ENCODE results near the gene AXIN2.

- TF ChIP-seq ZSCAN29 (IDR thresholded peaks at IDR 0.05) (no peak), IRF5 (IDR thresholded peaks at IDR 0.05; ENCODE audit: borderline replicate concordance) (no peak), CHD2 (IDR thresholded peaks at IDR 0.05; ENCODE audit: borderline replicate concordance, low read depth, low read length) (no peak), MLLT1 (IDR thresholded peaks at IDR 0.05) (no peak), KDM1A (IDR thresholded peaks at IDR 0.05; ENCODE audit: borderline replicate concordance) (no peak), POLR2AphosphoS5 (IDR thresholded peaks at IDR 0.05; ENCODE audit: low read length) (no peak), NR2C2 (IDR thresholded peaks at IDR 0.05; ENCODE audit: borderline replicate concordance, control insufficient read depth, insufficient read length, low read depth) (no peak)
These were observed 25.5 kb upstream of the AXIN2 start for GRCh38 chr17:65586899-65587298.
